HEK293 (cell line): ENCODE data around the gene TIPRL.

Experiments
- EGR2 ChIP-seq: fragments of 450-650 bp; formaldehyde crosslinking; IDR thresholded peaks from 2 replicates; pipeline ENCODE4 v1.5.1; 2016; ENCODE audit warnings: low read depth, missing biosample characterization, missing genetic modification characterization
- HIC1 ChIP-seq: fragments of 450-650 bp; formaldehyde crosslinking; IDR thresholded peaks from 2 replicates; pipeline ENCODE4 v1.5.1; 2016; ENCODE audit warnings: missing biosample characterization, missing genetic modification characterization
- KLF10 ChIP-seq: fragments of 450-650 bp; IDR thresholded peaks from 2 replicates; pipeline ENCODE4 v1.5.1; 2018; ENCODE audit warnings: missing biosample characterization, mild to moderate bottlenecking, missing genetic modification characterization
- MZF1 ChIP-seq: fragments of 450-650 bp; formaldehyde crosslinking; IDR thresholded peaks from 2 replicates; pipeline ENCODE4 v1.5.1; 2017; ENCODE audit warnings: missing biosample characterization, missing genetic modification characterization, borderline replicate concordance
- OSR2 ChIP-seq: fragments of 450-650 bp; formaldehyde crosslinking; IDR thresholded peaks from 2 replicates; pipeline ENCODE4 v1.5.1; 2016; ENCODE audit warnings: missing biosample characterization, missing genetic modification characterization
- PBX3 ChIP-seq: sonication (generic); formaldehyde crosslinking; IDR thresholded peaks from 2 replicates; pipeline ENCODE4 v1.8.1; 2022; ENCODE audit warnings: mild to moderate bottlenecking, moderate library complexity, missing genetic modification reagents
- REPIN1 ChIP-seq: fragments of 450-650 bp; formaldehyde crosslinking; IDR thresholded peaks from 2 replicates; pipeline ENCODE4 v1.5.1; 2017; ENCODE audit warnings: missing biosample characterization, missing genetic modification characterization, low read depth
- SP3 ChIP-seq: fragments of 450-650 bp; formaldehyde crosslinking; IDR thresholded peaks from 2 replicates; pipeline ENCODE4 v1.5.1; 2016; ENCODE audit warnings: missing biosample characterization, missing genetic modification characterization
- YY1 ChIP-seq: fragments of 450-650 bp; formaldehyde crosslinking; IDR thresholded peaks from 2 replicates; pipeline ENCODE4 v1.5.1; 2018; ENCODE audit warnings: missing biosample characterization, missing genetic modification characterization
- ZBTB20 ChIP-seq: fragments of 450-650 bp; formaldehyde crosslinking; IDR thresholded peaks from 2 replicates; pipeline ENCODE4 v1.5.1; 2016; ENCODE audit warnings: missing biosample characterization, missing genetic modification characterization
- ZBTB6 ChIP-seq: fragments of 450-650 bp; formaldehyde crosslinking; IDR thresholded peaks from 2 replicates; pipeline ENCODE4 v1.5.1; 2017; ENCODE audit warnings: missing biosample characterization, missing genetic modification characterization
- ZBTB8A ChIP-seq: fragments of 450-650 bp; formaldehyde crosslinking; IDR thresholded peaks from 2 replicates; pipeline ENCODE4 v1.5.1; 2016; ENCODE audit warnings: missing biosample characterization, missing genetic modification characterization
- ZFHX2 ChIP-seq: fragments of 450-650 bp; formaldehyde crosslinking; conservative IDR thresholded peaks from 2 replicates; pipeline ENCODE4 v1.5.1; 2016; ENCODE audit warnings: missing biosample characterization, missing genetic modification characterization
- ZNF214 ChIP-seq: fragments of 450-650 bp; formaldehyde crosslinking; IDR thresholded peaks from 2 replicates; pipeline ENCODE4 v1.5.1; 2017; ENCODE audit warnings: missing biosample characterization, mild to moderate bottlenecking, missing genetic modification characterization, borderline replicate concordance
- ZNF221 ChIP-seq: fragments of 450-650 bp; formaldehyde crosslinking; IDR thresholded peaks from 2 replicates; pipeline ENCODE4 v1.5.1; 2017; ENCODE audit warnings: missing biosample characterization, missing genetic modification characterization, borderline replicate concordance
- ZNF23 ChIP-seq: fragments of 450-650 bp; formaldehyde crosslinking; IDR thresholded peaks from 2 replicates; pipeline ENCODE4 v1.5.1; 2016; ENCODE audit warnings: missing biosample characterization, missing genetic modification characterization, borderline replicate concordance
- ZNF26 ChIP-seq: fragments of 450-650 bp; formaldehyde crosslinking; IDR thresholded peaks from 2 replicates; pipeline ENCODE4 v1.5.1; 2016; ENCODE audit warnings: missing biosample characterization, missing genetic modification characterization
- ZNF394 ChIP-seq: fragments of 450-650 bp; formaldehyde crosslinking; IDR thresholded peaks from 2 replicates; pipeline ENCODE4 v1.5.1; 2016; ENCODE audit warnings: missing biosample characterization, missing genetic modification characterization, mild to moderate bottlenecking, moderate library complexity, borderline replicate concordance
- ZNF449 ChIP-seq: fragments of 450-650 bp; formaldehyde crosslinking; IDR thresholded peaks from 2 replicates; pipeline ENCODE4 v1.5.1; 2017; ENCODE audit warnings: missing biosample characterization, mild to moderate bottlenecking, missing genetic modification characterization, moderate library complexity
- ZNF473 ChIP-seq: fragments of 450-650 bp; formaldehyde crosslinking; IDR thresholded peaks from 2 replicates; pipeline ENCODE4 v1.5.1; 2017; ENCODE audit warnings: missing biosample characterization, missing genetic modification characterization
- ZNF48 ChIP-seq: fragments of 450-650 bp; formaldehyde crosslinking; IDR thresholded peaks from 2 replicates; pipeline ENCODE4 v1.5.1; 2016; ENCODE audit warnings: missing biosample characterization, missing genetic modification characterization
- ZNF639 ChIP-seq: fragments of 450-650 bp; formaldehyde crosslinking; IDR thresholded peaks from 2 replicates; pipeline ENCODE4 v1.5.1; 2016; ENCODE audit warnings: missing biosample characterization, missing genetic modification characterization
- ZNF692 ChIP-seq: fragments of 450-650 bp; formaldehyde crosslinking; IDR thresholded peaks from 2 replicates; pipeline ENCODE4 v1.5.1; 2016; ENCODE audit warnings: missing biosample characterization, missing genetic modification characterization
- ZNF701 ChIP-seq: fragments of 450-650 bp; formaldehyde crosslinking; IDR thresholded peaks from 2 replicates; pipeline ENCODE4 v1.5.1; 2016; ENCODE audit warnings: missing biosample characterization, missing genetic modification characterization
- ZNF747 ChIP-seq: fragments of 450-650 bp; formaldehyde crosslinking; IDR thresholded peaks from 2 replicates; pipeline ENCODE4 v1.5.1; 2016; ENCODE audit warnings: missing biosample characterization, missing genetic modification characterization
- ZNF76 ChIP-seq: fragments of 450-650 bp; formaldehyde crosslinking; IDR thresholded peaks from 2 replicates; pipeline ENCODE4; 2016; ENCODE audit warnings: low read depth, missing biosample characterization, missing genetic modification characterization, borderline replicate concordance
- ZNF768 ChIP-seq: fragments of 450-650 bp; formaldehyde crosslinking; IDR thresholded peaks from 2 replicates; pipeline ENCODE4 v1.5.1; 2018; ENCODE audit warnings: missing biosample characterization, mild to moderate bottlenecking, missing genetic modification characterization
- ZSCAN16 ChIP-seq: fragments of 450-650 bp; formaldehyde crosslinking; IDR thresholded peaks from 2 replicates; pipeline ENCODE4 v1.5.1; 2016; ENCODE audit warnings: missing biosample characterization, missing genetic modification characterization
- ZSCAN18 ChIP-seq: fragments of 450-650 bp; formaldehyde crosslinking; IDR thresholded peaks from 2 replicates; pipeline ENCODE4 v1.5.1; 2016; ENCODE audit warnings: missing biosample characterization, missing genetic modification characterization

TIPRL gene

GRCh38 chr1:168137515-168137821, 41.3 kb upstream of the TIPRL start (continued):
- TF ChIP-seq ZSCAN18 (tag by site-specific recombination) (no peak), ZNF23 (tag by site-specific recombination) (no peak), ZNF768 (tag by site-specific recombination) (no peak), ZBTB6 (tag by site-specific recombination) (no peak), YY1 (tag by site-specific recombination) (no peak), MZF1 (peak; percentile 81; the same call in 1 of the 2 replicates), ZFHX2 (tag by site-specific recombination) (no peak), REPIN1 (tag by site-specific recombination) (no peak), ZNF473 (tag by site-specific recombination) (no peak), PBX3 (no peak), ZNF692 (tag by site-specific recombination) (no peak), KLF10 (no peak), ZNF221 (tag by site-specific recombination) (no peak), ZNF394 (tag by site-specific recombination) (no peak), ZNF76 (tag by site-specific recombination) (no peak), ZNF48 (tag by site-specific recombination) (no peak), ZNF214 (tag by site-specific recombination) (no peak), ZSCAN16 (tag by site-specific recombination) (no peak), ZNF639 (tag by site-specific recombination) (no peak), ZBTB8A (tag by site-specific recombination) (peak; percentile 83; the same call in 1 of the 2 replicates), EGR2 (tag by site-specific recombination) (no peak), SP3 (tag by site-specific recombination) (no peak), ZNF26 (tag by site-specific recombination) (no peak), ZNF449 (no peak), ZNF701 (tag by site-specific recombination) (no peak), OSR2 (tag by site-specific recombination) (no peak), HIC1 (tag by site-specific recombination) (no peak), ZNF747 (tag by site-specific recombination) (no peak), ZBTB20 (peak; percentile 31; the same call in 1 of the 2 replicates)
